Transverse colon (tissue), 4 donors: ENCODE results near the gene CCDC154.

ENCODE experiments used
- POLR2A ChIP-seq: fragments of 450-650 bp; IDR thresholded peaks from one replicate; pipeline ENCODE4 v1.6.1; 2016; ENCODE audit warnings: antibody characterized with exemption, mild to moderate bottlenecking, moderate library complexity
- POLR2AphosphoS5 ChIP-seq, 3 donors: sonication (generic); formaldehyde crosslinking; IDR thresholded peaks; one replicate each; pipeline ENCODE4 v1.6.1; 2016; ENCODE audit warnings: antibody characterized with exemption in 3 of 3
- TF ChIP-seq, protein P1 (sequence below), 5 experiments: fragments of 200-600 bp in 3 of 5; fragments of 450-650 bp in 2 of 5; sonication (generic) in 3 of 5; IDR thresholded peaks; 1 replicate in 2 of 5; 2 replicates in 3 of 5; pipeline ENCODE4 v1.5.1; 2016 to 2017; ENCODE audit warnings: antibody characterized with exemption in 5 of 5, inconsistent platforms in 3 of 5, mild to moderate bottlenecking in 2 of 5, moderate library complexity in 1 of 5

DNA sequence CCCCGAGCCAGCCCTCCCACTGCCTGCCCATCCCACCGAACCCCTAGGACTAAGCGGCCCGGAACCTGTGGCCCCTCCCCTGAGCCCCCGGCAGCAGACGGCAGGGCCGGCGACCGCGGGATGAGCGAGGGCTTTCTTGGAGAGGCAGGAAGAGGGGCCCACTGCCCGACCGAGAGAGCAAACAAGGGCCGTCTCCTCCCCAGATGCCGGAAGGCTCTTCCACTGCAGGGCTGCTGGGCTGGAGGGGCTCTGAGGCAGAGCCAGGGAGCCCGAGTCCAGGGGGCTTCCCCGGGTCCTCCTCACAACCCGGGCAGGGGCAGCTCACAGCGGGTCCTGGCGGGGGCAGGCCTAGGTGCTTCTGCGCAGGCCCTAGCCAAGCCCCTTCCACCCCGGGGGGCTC lies 10.6 kb downstream of the CCDC154 start:
- TF ChIP-seq POLR2A (no peak), POLR2AphosphoS5 (IDR thresholded peaks at IDR 0.05) (no peak)
- TF ChIP-seq, protein P1, sequence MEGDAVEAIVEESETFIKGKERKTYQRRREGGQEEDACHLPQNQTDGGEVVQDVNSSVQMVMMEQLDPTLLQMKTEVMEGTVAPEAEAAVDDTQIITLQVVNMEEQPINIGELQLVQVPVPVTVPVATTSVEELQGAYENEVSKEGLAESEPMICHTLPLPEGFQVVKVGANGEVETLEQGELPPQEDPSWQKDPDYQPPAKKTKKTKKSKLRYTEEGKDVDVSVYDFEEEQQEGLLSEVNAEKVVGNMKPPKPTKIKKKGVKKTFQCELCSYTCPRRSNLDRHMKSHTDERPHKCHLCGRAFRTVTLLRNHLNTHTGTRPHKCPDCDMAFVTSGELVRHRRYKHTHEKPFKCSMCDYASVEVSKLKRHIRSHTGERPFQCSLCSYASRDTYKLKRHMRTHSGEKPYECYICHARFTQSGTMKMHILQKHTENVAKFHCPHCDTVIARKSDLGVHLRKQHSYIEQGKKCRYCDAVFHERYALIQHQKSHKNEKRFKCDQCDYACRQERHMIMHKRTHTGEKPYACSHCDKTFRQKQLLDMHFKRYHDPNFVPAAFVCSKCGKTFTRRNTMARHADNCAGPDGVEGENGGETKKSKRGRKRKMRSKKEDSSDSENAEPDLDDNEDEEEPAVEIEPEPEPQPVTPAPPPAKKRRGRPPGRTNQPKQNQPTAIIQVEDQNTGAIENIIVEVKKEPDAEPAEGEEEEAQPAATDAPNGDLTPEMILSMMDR (IDR thresholded peaks at IDR 0.05), result no peak
